NCI-H1417 treated with DMSO at 0.1 percent for 48 hours (cell line): ENCODE data around the gene LMF1.
"Not testable (repeated sequence)": the region's sequence is repeated elsewhere in the genome, so short reads cannot be mapped to it uniquely, and the experiment has no call there.

Experiments used
- DNase-seq: peaks from one replicate; lab custom pipeline; 2025; lab: John Stamatoyannopoulos, UW

Gene LMF1

DNA sequence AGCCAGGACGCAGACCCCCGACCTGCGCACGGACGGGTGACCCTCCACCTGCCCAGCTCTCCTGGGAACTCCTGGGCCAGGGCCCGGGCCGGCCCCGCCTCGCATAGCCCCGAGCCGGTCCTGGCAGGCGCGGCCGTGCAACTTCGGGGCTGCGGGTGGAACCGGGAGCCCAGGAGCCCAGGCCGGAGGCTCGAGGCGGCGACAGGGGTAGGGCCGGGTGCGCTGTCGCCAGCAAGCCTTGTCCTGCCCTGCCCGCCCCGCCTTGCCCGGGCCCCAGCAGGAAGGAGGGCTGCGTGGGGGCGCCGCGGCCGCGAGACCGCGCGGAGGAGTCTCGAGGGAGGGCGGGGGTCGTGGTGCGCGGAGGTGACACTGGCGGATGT, 408 bp downstream of the LMF1 start:
- no peak for DNase-seq

DNA sequence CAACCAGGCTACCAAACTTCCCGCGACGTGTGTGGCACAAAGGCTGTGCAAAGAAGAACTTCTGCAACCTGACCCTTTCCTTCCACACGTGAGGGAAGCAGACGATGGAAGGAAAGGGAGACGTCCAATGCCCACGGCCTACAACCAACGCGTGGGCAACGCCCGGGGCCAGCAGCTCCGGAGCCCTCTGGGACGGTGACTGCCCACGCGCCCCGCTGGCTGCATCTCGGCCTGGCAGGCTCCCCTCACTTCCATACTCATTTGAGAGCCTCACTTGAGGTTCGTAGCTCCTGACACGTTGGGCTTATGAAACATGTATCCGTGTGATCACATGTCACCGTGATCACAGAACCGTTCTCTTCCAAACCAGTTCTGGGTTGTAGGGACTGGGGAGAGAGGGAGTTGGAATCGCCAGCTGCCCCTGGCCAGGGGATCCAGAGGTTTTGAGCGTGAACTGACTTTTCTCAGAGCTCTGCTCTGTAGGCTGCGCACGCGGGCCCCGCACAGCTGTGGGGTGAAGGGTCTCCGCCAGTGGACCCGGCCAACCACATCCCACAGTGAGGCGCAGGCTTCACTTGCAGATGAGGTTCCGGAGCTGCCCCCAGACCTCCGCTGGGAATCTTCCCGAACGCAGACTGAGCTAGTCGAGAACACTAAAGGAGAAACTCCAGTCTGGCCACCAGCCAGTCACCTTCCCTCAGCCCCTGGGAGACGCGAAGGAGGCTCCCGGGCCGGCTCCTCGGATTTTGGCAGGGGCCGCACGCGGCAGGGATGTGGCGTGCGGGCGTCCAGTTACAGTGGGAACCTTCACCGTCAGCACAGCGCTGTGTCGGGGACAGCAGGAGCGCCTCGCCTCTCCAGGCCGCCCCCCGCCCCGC, 1.0 kb downstream of the LMF1 start:
- no peak for DNase-seq

DNA sequence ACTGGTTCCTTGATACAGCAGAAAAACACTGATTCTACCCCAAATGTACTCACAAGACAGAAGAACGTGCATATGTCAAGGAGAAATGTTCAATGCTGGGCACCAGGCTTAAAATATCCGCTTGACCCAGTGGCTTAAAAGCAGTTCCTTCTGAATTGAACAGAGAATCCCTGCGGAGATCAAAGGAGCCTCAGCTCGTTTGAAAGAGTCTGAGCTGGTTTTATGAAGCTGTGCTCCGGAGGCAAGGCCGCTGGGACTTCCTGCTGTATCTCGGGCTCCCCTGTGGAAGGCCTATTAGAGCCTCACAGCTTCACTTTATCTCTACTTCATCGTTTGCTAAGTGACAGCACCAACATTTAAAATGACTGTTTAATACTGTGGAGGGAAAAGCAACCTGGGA, 2.2 kb downstream of the LMF1 start:
- no peak for DNase-seq

DNA sequence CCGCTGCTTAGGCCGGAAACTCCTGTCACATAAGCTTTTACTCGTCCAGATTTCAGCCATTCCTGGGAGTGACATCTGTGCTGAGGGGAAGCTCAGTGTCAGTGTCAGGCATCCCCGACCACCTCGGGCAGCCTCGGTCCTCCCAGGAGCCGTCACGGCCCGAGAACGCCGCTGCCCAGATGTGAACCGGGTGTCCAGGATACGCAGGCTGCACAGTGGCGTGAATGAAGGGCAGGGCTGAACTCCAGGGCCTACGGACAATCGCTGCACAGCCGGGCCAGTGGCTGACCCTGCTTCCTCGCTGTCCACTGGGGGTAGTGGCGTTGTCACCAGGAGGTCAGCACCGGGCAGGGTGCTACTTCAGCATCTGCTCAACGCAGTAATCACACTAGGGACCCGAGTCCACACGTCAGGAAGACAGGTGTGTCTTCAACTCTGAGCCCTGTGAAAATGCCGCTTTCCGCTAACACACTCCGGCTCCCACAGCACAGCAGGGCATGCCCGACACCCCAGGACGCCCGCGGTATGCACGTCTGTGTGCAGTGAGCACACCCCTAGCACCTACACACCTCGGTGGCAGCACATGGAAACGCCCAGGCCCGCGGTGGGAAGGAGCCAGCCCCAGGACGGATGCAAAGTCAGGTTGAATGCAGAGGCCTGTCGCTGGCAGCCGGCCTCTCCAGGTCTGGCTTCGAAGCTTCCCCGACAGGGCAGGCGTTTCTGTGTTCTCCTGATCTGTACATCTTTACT, 3.1 kb downstream of the LMF1 start:
- no peak for DNase-seq

DNA sequence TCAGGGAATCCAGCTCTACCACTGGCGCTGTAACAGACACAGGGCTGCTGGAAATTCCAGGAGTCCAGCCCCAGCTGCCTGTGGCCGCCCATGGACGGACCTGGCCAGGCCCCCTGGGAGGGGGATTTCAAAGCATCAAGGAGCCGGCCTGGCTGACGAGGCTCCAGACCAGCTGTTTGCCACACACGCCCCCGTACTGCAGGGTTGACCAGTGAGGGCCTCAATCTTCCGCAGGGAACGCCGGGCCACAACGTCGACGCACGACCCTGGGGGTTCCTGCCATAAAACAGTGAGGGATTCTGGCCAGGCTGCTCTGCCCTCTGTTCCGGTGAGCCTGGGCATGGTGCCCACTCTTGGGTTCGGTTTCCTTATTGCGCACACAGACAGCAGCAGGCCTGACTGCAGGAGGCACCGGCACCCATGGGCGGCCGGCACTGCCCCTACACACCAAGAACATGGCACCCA, 3.7 kb downstream of the LMF1 start:
- no peak for DNase-seq

DNA sequence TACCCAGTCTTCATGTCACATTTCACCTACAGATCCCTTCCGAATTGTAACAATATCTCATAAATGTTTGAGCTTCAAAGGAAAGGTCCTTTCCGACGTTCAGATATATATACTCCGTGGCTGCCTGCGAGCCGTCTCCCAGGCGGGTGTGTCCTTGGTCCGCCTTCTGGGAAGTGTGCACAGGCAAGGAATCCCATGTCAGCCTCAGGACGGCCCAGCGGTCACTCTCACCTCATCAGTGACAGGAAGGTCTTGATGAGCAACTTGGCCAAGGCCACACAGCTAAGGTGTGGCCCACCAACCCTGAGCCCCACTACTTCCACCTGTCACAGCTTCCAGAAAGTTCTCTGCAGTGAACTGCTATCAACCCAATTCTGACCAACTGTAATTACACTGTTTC, 4.3 kb downstream of the LMF1 start:
- no peak for DNase-seq

DNA sequence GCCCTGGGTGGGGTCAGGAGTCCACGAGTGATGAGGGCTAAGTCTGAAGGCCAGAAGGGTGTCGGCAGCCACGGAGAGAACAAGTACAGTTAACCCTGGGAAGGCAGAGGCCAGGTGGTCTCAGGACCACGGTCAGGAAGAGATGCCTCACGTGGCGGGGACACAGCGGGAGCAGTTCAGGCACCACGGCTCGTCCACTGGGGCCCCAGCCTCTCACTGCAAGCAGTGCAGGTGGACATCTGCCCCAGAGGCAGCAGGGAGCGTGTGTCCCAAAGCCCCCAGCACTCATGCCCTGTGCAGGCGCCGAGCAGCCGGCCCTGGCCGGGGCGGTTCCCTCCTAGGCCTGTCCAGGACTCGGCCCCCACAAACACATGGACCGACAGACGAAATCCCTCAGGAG, 4.7 kb downstream of the LMF1 start:
- DNase-seq = no peak

DNA sequence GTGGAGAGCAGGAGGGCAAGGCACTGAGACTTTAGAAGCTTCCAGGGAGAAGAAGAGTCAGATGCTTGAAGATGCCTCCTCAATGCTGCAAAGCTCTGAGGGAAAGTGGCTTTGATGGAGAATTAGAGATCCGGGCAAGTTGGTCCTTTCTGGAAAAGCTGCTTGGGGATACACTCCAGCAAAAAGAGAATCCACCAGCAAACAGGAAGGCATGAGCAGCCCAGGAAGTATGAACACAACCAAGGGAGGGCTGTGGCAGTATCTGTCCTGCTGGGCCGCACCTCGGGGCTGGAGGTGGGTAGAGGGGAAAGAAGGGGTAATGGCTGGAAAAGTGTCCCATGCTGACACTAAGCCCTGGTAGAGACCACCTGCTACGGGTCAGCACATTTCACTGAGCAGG, 5.3 kb downstream of the LMF1 start:
- no peak for DNase-seq

DNA sequence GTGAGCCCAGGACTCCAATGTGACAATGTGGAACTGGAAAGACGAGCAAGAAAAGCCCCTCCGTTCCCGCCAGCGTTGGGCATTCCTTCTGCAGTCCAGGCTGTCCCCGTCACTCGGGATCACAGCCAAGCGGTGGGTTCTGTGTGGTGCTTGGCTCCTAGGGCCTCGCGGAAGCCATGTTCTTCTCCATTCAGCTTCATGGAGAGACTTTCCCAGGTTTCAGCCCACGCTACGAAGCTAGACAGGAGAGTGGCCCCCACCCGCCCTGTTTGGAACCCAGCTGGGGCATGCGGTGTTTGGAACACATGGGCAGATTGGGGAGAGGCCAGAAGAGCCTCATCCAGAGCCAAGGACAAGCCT, 5.8 kb downstream of the LMF1 start:
- no peak for DNase-seq

DNA sequence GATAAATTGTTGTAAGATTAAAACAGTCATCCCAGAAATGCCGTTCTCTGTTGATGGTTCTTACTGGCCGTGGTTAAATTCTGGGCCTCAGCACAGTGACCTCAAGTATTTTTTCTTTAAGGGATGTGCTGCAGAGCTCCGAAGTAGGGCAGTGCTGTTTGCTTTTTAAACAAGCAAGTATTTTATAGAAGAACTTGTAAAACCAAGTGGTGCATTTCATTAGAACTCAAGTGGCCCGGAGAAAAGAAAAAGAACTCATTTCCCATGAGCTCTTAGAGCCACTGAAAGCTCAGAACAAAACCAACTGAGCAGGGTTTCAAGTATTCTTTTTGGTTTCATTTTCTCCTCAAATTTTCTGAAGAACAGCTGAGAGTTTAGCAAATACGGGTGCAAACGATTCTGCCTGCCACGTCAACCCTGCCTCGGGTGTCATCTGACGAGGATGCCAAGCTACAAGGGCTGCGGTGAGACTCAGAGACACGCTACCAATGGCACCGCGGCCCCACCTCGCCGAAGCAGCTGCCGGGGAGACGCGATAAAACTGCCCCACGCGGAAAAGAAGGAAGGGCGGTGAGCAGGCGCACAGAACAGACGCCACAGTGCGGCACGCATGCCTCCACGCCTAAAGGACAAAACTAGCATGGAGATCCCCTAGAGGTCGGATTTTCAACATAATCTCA, 6.3 kb downstream of the LMF1 start:
- no peak for DNase-seq

DNA sequence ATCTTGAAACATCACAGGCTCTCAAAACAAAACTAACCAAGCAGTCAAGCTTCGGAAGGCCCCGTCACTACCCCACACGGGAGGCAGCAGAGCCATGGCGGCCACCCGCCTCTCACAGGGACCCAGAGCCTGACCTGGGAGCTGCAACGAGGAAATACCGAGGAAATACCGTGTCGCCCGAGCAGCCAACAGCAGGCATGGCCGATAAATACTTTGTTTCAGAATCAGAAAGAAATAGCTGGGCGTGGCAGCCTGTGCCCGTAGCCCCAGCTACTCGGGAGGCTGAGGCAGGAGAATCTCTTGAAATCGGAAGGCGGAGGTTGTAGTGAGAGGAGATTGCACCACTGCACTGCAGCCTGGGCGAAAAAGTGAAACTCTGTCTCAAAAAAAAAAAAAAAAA, 6.9 kb downstream of the LMF1 start:
- no peak for DNase-seq

DNA sequence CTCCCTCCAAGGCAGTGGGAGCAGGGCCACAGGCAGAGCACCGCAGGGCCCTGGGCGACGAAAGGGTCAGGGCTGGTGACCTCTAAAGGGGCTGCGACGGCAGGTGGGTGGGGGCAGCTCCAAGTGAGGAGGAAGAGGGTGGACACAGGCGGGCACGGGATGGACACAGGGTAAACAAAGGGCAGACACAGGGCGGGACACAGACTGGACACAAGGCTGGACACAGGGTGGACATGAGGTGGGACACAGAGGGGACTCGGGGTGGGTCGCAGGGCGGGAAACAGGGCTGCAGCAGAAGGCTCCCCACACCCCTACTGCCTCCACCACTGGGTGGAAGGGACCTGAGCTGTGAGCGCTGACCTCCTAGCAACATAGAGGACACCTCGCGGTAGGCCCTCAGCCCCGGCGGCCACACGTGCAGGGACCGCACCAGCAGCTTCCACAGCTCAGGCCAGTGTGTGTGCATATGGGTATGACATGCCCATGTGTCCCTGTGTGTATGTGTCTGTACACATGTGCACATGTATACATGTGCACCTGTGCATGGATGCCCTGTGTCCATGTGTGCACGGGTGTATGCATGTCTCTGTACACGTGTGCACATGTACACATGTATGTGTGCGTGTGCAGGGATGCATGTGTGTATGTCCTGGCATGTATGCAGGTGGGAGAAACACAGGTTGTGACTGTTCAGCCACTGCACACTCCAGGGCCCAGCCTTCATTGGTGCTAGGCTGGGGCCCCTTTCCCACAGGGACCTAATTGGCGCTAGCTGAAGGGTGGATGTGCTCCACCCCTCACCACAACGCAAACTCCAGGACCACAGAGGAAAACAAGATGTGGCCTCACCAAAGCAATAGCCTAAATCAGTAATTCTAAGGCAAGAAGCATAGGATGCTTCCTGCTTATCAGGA, 7.6 kb downstream of the LMF1 start:
- no peak for DNase-seq

DNA sequence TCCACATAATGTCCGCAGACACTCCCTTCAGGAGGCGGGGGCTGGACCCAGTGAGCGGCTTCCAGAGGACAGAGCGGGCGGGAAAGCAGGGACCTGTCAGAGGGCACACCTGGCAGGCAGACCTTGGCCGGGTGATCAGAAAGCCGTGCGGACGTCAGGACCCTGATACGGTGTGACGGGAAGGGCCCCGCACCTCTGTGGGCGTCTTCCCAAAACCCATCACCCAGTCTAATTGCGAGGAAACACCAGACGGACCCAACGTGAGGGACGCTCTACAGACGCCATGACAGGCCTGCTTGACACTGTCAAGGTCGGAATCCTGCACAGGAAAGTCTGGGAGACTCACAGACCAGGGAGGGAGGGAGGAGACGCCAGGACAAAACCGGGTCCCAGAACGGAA, 8.4 kb downstream of the LMF1 start:
- DNase-seq = no peak

DNA sequence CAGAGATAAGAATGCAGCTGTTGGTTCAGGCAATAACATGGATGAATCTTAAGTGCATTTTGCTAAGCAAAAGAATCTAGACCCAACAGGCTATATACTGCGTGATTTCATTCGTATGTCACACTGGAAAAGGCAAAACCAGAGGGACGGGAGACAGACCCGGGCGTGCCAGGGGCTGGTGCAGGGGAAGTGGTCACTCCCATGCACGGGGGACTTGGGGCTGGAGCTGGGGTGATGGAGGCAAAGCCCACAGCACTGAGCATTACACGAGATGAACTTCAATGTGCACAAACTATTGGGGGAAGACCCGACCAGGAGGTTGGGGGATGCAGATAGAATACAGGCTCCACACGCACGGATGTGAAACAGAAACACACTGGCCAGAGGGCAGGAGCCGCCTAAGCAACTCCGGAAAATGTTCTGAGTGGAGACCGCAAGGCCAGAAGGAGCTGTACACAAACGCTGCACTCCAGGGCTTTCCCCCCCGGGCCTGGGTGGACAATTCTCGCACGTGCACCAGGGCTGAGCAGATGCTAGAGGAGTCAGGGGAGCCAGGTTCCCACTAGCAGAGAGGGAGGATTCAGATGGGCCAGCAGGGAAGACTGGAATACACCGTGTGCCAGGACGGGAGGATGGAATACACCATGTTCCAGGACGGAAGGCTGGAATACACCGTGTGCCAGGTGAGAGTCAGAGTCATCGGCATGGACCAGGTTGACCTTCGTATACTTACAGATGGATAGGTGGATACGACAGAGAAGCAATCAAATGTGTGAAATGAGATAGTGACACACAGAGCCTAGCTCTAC, 11.3 kb downstream of the LMF1 start:
- no peak for DNase-seq

DNA sequence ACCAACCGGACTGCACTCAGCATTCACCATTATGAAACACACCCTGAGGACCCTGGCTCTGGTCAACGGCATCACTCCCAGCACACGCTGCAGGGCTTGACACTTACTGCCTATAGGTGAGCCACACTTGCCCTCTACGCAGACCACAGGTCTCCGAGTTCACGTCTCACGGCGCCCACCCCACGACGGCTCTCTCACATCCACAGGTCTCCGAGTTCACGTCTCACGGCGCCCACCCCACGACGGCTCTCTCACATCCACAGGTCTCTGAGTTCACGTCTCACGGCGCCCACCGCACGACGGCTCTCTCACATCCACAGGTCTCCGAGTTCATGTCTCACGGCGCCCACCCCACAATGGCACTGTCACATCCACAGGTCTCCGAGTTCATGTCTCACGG, 15.0 kb downstream of the LMF1 start:
- DNase-seq = not testable (repeated sequence)

DNA sequence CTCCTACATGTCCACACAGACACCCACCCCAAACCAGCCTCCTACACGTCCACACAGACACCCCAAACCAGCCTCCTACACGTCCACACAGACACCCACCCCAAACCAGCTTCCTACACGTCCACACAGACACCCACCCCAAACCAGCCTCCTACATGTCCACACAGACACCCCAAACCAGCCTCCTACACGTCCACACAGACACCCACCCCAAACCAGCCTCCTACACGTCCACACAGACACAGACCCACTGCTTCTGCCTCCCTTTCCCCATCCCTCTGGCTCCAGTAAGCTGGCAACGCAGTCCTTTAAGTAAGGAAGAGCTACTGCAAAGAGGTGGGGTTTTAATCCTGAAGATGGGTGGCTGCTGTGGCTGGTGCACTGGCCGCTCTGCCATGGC, 17.0 kb downstream of the LMF1 start:
- DNase-seq = not testable (repeated sequence)

DNA sequence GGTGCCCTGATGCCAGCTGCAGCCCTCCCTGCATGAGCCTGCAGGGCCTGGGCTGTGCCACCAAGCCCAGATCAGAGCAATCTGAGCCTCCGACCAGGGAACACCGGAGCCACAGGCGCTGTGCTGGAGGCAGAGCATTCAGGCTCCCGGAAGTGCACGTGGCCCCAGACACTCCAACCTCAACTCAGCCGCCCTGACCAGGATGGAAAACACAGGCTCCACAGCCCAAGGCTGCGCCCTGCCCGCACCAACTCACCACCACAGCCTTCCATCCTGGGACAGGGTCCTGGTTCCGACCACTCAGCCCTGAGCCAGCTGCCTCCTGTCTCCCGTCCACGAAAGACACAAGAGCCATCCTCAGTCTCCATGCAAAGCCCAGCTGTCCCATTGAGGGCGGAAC, 18.5 kb downstream of the LMF1 start:
- no peak for DNase-seq

DNA sequence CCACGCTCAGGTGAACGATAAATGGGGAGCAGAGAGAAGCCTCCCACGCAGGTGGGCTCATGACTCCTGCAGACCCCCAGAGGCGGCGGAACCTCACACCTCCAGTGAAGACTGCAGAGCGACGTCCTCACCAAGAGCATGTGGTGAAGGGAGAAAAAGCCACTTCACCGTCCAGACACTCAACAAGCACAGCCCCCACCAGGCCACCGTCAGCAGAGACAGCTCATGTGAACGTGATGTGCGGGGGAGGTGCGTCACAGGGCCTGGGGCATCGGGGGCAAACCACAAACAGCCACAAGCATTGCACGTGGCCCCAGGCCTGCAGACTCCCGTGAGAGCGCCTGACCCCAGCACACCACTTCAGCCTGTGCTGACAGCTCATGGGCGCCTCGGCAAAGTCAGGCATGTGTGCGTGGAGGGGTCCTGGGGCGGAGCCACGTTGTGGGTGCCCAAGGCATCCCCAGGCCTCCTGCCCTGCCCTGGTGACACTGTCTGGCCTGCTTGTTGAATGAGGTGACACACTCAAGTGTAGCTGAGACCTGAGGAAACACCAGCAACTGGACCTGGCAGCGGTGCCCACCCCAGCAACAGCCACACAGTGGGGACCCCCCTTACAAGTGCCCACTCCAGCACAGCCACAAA, 19.0 kb downstream of the LMF1 start:
- no peak for DNase-seq

DNA sequence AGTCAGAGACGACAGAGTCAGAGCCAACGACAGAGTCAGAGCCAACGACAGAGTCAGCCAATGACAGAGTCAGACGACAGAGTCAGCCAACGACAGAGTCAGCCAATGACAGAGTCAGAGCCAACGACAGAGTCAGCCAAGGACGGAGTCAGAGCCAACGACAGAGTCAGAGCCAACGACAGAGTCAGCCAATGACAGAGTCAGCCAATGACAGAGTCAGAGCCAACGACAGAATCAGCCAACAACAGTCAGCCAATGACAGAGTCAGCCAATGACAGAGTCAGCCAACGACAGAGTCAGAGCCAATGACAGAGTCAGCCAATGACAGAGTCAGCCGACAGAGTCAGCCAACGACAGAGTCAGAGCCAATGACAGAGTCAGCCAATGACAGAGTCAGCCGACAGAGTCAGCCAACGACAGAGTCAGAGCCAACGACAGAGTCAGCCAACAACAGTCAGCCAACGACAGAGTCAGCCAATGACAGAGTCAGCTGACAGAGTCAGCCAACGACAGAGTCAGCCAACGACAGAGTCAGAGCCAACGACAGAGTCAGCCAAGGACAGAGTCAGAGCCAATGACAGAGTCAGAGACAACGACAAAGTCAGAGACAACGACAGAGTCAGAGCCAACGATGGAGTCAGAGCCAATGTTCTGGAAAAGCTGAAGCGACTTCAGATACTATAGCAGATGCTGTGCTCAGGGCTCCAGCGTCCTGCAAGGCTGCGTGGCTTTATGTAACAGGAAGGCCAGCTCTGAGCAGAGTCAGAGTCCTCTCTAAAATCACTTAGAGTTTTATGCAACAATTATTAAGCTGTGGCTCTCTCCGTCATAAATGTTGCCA, 19.8 kb downstream of the LMF1 start:
- DNase-seq = not testable (repeated sequence)

DNA sequence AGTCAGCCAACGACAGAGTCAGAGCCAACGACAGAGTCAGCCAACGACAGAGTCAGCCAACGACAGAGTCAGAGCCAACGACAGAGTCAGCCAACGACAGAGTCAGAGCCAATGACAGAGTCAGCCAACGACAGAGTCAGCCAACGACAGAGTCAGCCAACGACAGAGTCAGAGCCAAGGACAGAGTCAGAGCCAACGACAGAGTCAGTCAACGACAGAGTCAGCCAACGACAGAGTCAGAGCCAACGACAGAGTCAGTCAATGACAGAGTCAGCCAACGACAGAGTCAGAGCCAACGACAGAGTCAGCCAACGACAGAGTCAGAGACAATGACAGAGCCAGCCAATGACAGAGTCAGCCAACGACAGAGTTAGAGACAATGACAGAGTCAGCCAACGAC, 22.0 kb downstream of the LMF1 start:
- not testable (repeated sequence) for DNase-seq
